SK-N-SH (cell line): ENCODE data around the gene DHPS. TPM values are rescaled to one million over a fixed set of nuclear protein-coding genes. Genes with fewer than 3 reads are reported as not detected.

Source experiments
- CTCF ChIA-PET: fragments of 300-600, 350-600 bp; formaldehyde crosslinking; extraction: SDS; loops from one replicate; lab custom pipeline; 2021; lab: Yijun Ruan, JAX
- POLR2A ChIA-PET: fragments of 350-600 bp; sonication (Branson Sonifier 250); formaldehyde crosslinking; extraction: SDS; loops from one replicate; lab custom pipeline; 2020; ENCODE audit warnings: antibody characterized with exemption, inconsistent platforms; lab: Yijun Ruan, JAX
- DNase-seq: peaks from one replicate; pipeline ENCODE4 v3.0.0; 2012
- H2AFZ ChIP-seq: fragments of 200-600 bp; sonication (generic); 2 replicates; pipeline ENCODE4 v1.8.1; 2016; ENCODE audit warnings: antibody characterized with exemption, mild to moderate bottlenecking, low read depth
- H3F3A ChIP-seq: fragments of 200-600 bp; sonication (generic); replicated peaks from 2 replicates; pipeline ENCODE3; 2016; ENCODE audit warnings: antibody characterized with exemption, mild to moderate bottlenecking; ENCODE audit not compliant: insufficient read depth
- H3K27ac ChIP-seq, 2 experiments: fragments of 200-500 bp in 1 of 2; fragments of 200-600 bp in 1 of 2; sonication (Bioruptor generic) in 1 of 2; sonication (generic), shearing (Covaris generic) in 1 of 2; 2 replicates each; pipeline versions ENCODE4 v1.5.1 to v1.6.1; 2014 to 2016; ENCODE audit warnings: low read depth in 2 of 2, inconsistent platforms in 1 of 2, low read length in 1 of 2, mild to moderate bottlenecking in 1 of 2, mixed read lengths in 1 of 2
- H3K27me3 ChIP-seq: fragments of 200-600 bp; sonication (generic), shearing (Covaris generic); 2 replicates; pipeline ENCODE4 v1.6.1; 2016; ENCODE audit warnings: mixed run types; ENCODE audit not compliant: insufficient read depth
- H3K36me3 ChIP-seq, 2 experiments: fragments of 200-500 bp in 1 of 2; fragments of 200-600 bp in 1 of 2; sonication (Bioruptor generic) in 1 of 2; sonication (generic) in 1 of 2; replicated peaks in 1 of 2; 2 replicates each; pipeline versions ENCODE3 to v1.5.1; 2014 to 2016; ENCODE audit warnings: low read length in 1 of 2, mild to moderate bottlenecking in 1 of 2; ENCODE audit not compliant: insufficient read depth in 2 of 2, control insufficient read depth in 1 of 2
- H3K4me1 ChIP-seq, 2 experiments: fragments of 200-500 bp in 1 of 2; fragments of 200-600 bp in 1 of 2; sonication (Bioruptor generic) in 1 of 2; sonication (generic), shearing (Covaris generic) in 1 of 2; 2 replicates each; pipeline versions ENCODE4 v1.5.1 to v1.6.1; 2014 to 2016; ENCODE audit warnings: low read depth in 1 of 2, low read length in 1 of 2, mixed run types in 1 of 2; ENCODE audit not compliant: insufficient read depth in 2 of 2, control insufficient read depth in 1 of 2
- H3K4me2 ChIP-seq: fragments of 200-600 bp; sonication (generic), shearing (Covaris generic); 2 replicates; pipeline ENCODE4 v1.6.1; 2017; ENCODE audit warnings: mixed run types
- H3K4me3 ChIP-seq, 2 experiments: fragments of 200-500 bp in 1 of 2; fragments of 200-600 bp in 1 of 2; sonication (Bioruptor generic) in 1 of 2; sonication (generic), shearing (Covaris generic) in 1 of 2; 2 replicates each; pipeline versions ENCODE4 v1.5.1 to v1.8.1; 2014 to 2016; ENCODE audit warnings: low read depth in 2 of 2, inconsistent platforms in 1 of 2, low read length in 1 of 2, mild to moderate bottlenecking in 1 of 2, mixed read lengths in 1 of 2, moderate library complexity in 1 of 2
- H3K79me2 ChIP-seq: fragments of 200-600 bp; sonication (generic); 2 replicates; pipeline ENCODE4 v1.8.1; 2017; ENCODE audit warnings: mild to moderate bottlenecking; ENCODE audit not compliant: insufficient read depth
- H3K9ac ChIP-seq: fragments of 200-600 bp; sonication (generic); 2 replicates; pipeline ENCODE4 v1.6.1; 2017; ENCODE audit warnings: mixed run types
- H3K9me2 ChIP-seq: fragments of 200-600 bp; sonication (generic); 2 replicates; pipeline ENCODE4 v1.6.1; 2017; ENCODE audit warnings: mixed run types
- H3K9me3 ChIP-seq: fragments of 200-600 bp; sonication (generic); 2 replicates; pipeline ENCODE4 v1.6.1; 2017; ENCODE audit warnings: mixed run types, mild to moderate bottlenecking, moderate library complexity
- H4K20me1 ChIP-seq: fragments of 200-600 bp; sonication (generic); 2 replicates; pipeline ENCODE4 v1.6.1; 2017; ENCODE audit warnings: mild to moderate bottlenecking, mixed run types; ENCODE audit not compliant: insufficient read depth
- CHD2 ChIP-seq: fragments of 150-350 bp; IDR thresholded peaks from 2 replicates; pipeline ENCODE4 v1.6.1; 2018; ENCODE audit warnings: low read length; ENCODE audit not compliant: partially characterized antibody
- ELF1 ChIP-seq: IDR thresholded peaks from 2 replicates; pipeline ENCODE4 v1.4.0; 2012
- EP300 ChIP-seq, 2 experiments: IDR thresholded peaks; 2 replicates each; pipeline versions ENCODE4 v1.4.0 to v1.6.1; 2012; ENCODE audit warnings: borderline replicate concordance in 1 of 2, low read depth in 1 of 2, low read length in 1 of 2
- GATA2 ChIP-seq: sonication (generic); formaldehyde crosslinking; IDR thresholded peaks from 2 replicates; pipeline ENCODE4 v1.5.0; 2020; ENCODE audit warnings: mild to moderate bottlenecking, missing genetic modification reagents
- JUND ChIP-seq: IDR thresholded peaks from 2 replicates; pipeline ENCODE4 v1.4.0; 2012
- RXRA ChIP-seq: IDR thresholded peaks from 2 replicates; pipeline ENCODE4 v1.4.0; 2012; ENCODE audit warnings: low read depth, mild to moderate bottlenecking, borderline replicate concordance
- SMC3 ChIP-seq: IDR thresholded peaks from 2 replicates; pipeline ENCODE4 v1.6.1; 2012; ENCODE audit warnings: low read depth, low read length, improper control_type of control experiment
- WGBS: methylation state at CpG from one replicate; pipeline ENCODE4 v1.1.6; 2017; ENCODE audit warnings: low lambda C conversion rate; 5-methylcytosine and 5-hydroxymethylcytosine counted together
- polyA plus RNA-seq, 3 experiments: library from polyadenylated mRNA; depleted of rRNA; stranded (reverse); fragments of >200 nt; gene quantifications; 2 replicates each; pipeline ENCODE4 v1.2.3, GENCODE V29; 2012
- TF ChIP-seq, protein P1 (sequence below): IDR thresholded peaks from 2 replicates; pipeline ENCODE4; 2012
- TF ChIP-seq, protein P2 (sequence below): fragments of 150-350 bp; IDR thresholded peaks from 2 replicates; pipeline ENCODE4 v1.6.1; 2016; ENCODE audit warnings: mild to moderate bottlenecking, low read depth, low read length
- TF ChIP-seq, protein P3 (sequence below): fragments of 150-350 bp; IDR thresholded peaks from 2 replicates; pipeline ENCODE4 v1.6.1; 2017; ENCODE audit warnings: antibody characterized with exemption, low read length, low read depth, borderline replicate concordance
- TF ChIP-seq, protein P4 (sequence below): IDR thresholded peaks from 2 replicates; pipeline ENCODE4 v1.6.1; 2012; ENCODE audit warnings: mild to moderate bottlenecking, low read depth, low read length, moderate library complexity

DHPS gene
- polyA plus RNA-seq, 1 of the 3 experiments (the other 2 are of a cell fraction) = 179 TPM

DNA sequence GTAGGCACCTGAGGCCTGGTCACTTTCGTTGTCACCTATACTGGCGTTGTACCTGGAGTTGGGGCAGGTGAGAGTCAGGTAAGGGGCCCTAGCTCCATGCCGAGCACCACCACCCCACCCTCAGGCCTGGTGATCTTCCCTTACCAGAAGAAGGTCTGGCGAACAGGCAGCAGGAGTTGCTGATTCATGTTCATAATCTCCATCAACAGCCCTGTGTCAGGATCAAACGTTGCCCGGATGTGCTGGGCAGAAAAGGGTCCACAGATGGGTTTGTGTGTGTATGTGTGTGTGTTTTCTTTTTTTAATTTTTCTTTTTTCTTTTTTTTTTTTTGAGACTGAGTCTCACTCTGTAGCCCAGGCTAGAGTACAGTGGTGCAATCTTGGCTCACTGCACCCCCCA is 29.5 kb downstream of the DHPS start:
- no peak for DNase-seq
- Histone ChIP-seq H3K79me2 (no peaks in the 10 kb centered on the region), H3K36me3 (peaks cover 0 to 3% of the 10 kb centered on the region in 2 experiments), H3K27ac (no peak overlapping the region), H3K9ac (no peak overlapping the region), H3K4me1 (peaks cover 0 to 8% of the 10 kb centered on the region in 2 experiments; a peak in 1 of 4 replicates)
- TF ChIP-seq CHD2 = no peak
- TF ChIP-seq GATA2 (CRISPR knock-in tag) = no peak
- TF ChIP-seq SMC3 = no peak
- TF ChIP-seq, protein P1, sequence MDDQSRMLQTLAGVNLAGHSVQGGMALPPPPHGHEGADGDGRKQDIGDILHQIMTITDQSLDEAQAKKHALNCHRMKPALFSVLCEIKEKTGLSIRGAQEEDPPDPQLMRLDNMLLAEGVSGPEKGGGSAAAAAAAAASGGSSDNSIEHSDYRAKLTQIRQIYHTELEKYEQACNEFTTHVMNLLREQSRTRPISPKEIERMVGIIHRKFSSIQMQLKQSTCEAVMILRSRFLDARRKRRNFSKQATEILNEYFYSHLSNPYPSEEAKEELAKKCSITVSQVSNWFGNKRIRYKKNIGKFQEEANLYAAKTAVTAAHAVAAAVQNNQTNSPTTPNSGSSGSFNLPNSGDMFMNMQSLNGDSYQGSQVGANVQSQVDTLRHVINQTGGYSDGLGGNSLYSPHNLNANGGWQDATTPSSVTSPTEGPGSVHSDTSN = no peak
- TF ChIP-seq, protein P2, sequence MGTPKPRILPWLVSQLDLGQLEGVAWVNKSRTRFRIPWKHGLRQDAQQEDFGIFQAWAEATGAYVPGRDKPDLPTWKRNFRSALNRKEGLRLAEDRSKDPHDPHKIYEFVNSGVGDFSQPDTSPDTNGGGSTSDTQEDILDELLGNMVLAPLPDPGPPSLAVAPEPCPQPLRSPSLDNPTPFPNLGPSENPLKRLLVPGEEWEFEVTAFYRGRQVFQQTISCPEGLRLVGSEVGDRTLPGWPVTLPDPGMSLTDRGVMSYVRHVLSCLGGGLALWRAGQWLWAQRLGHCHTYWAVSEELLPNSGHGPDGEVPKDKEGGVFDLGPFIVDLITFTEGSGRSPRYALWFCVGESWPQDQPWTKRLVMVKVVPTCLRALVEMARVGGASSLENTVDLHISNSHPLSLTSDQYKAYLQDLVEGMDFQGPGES = no peak
- TF ChIP-seq ELF1 = no peak
- TF ChIP-seq, protein P3, sequence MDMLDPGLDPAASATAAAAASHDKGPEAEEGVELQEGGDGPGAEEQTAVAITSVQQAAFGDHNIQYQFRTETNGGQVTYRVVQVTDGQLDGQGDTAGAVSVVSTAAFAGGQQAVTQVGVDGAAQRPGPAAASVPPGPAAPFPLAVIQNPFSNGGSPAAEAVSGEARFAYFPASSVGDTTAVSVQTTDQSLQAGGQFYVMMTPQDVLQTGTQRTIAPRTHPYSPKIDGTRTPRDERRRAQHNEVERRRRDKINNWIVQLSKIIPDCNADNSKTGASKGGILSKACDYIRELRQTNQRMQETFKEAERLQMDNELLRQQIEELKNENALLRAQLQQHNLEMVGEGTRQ = no peak
- TF ChIP-seq JUND = no peak
- TF ChIP-seq EP300 (IDR thresholded peaks at IDR 0.05; ENCODE audit: borderline replicate concordance in 1 of 2, low read depth in 1 of 2, low read length in 1 of 2) = no peak
- TF ChIP-seq RXRA = no peak
- TF ChIP-seq, protein P4, sequence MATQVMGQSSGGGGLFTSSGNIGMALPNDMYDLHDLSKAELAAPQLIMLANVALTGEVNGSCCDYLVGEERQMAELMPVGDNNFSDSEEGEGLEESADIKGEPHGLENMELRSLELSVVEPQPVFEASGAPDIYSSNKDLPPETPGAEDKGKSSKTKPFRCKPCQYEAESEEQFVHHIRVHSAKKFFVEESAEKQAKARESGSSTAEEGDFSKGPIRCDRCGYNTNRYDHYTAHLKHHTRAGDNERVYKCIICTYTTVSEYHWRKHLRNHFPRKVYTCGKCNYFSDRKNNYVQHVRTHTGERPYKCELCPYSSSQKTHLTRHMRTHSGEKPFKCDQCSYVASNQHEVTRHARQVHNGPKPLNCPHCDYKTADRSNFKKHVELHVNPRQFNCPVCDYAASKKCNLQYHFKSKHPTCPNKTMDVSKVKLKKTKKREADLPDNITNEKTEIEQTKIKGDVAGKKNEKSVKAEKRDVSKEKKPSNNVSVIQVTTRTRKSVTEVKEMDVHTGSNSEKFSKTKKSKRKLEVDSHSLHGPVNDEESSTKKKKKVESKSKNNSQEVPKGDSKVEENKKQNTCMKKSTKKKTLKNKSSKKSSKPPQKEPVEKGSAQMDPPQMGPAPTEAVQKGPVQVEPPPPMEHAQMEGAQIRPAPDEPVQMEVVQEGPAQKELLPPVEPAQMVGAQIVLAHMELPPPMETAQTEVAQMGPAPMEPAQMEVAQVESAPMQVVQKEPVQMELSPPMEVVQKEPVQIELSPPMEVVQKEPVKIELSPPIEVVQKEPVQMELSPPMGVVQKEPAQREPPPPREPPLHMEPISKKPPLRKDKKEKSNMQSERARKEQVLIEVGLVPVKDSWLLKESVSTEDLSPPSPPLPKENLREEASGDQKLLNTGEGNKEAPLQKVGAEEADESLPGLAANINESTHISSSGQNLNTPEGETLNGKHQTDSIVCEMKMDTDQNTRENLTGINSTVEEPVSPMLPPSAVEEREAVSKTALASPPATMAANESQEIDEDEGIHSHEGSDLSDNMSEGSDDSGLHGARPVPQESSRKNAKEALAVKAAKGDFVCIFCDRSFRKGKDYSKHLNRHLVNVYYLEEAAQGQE = no peak
- TF ChIP-seq, all 33 proteins: peak for 0
- H3K4me3 ChIP-seq = no peak overlapping the region
- H2AFZ ChIP-seq = no peak overlapping the region
- H3K4me2 ChIP-seq = no peak overlapping the region
- WGBS = 95% methylated on average over 5 of the region's 6 CpGs
- H4K20me1 ChIP-seq = no peaks in the 10 kb centered on the region
- ChIA-PET POLR2A (no interaction called here), CTCF (interaction anchor here (1.2 to 1.4 kb wide), 2 partner anchors 13 to 20 kb away, joined by 3 to 8 read pairs; no protein-coding TSS in a partner anchor)
- no peaks in the 10 kb centered on the region for H3F3A ChIP-seq
- no peaks in the 10 kb centered on the region for H3K27me3 ChIP-seq
- H3K9me3 ChIP-seq = no peaks in the 10 kb centered on the region
- H3K9me2 ChIP-seq = no peaks in the 10 kb centered on the region
